Suprapubic skin (tissue), 4 donors: Measurements from ENCODE around the gene GRIK5. TPM values are rescaled to one million over a fixed set of nuclear protein-coding genes. Genes with fewer than 3 reads are reported as not detected.
A peak's percentile ranks its signal among the peaks of the same experiment; 100 is the strongest.

ENCODE experiments used
- DNase-seq, 2 donors: peaks; one replicate each; pipeline ENCODE4 v3.0.0-alpha.2; 2019; ENCODE audit warnings: low spot score in 2 of 2
- H3K27ac ChIP-seq: fragments of 200-600 bp; sonication (generic); one replicate; pipeline ENCODE4 v1.5.1; 2019
- H3K27me3 ChIP-seq: fragments of 200-600 bp; sonication (generic); one replicate; pipeline ENCODE4 v1.5.1; 2019
- H3K36me3 ChIP-seq: fragments of 200-600 bp; sonication (generic); one replicate; pipeline ENCODE4 v1.5.1; 2019
- H3K4me1 ChIP-seq: fragments of 200-600 bp; sonication (generic); one replicate; pipeline ENCODE4 v1.5.1; 2019
- H3K4me3 ChIP-seq: fragments of 200-600 bp; sonication (generic); one replicate; pipeline ENCODE4 v1.5.1; 2019; ENCODE audit warnings: mild to moderate bottlenecking
- H3K9me3 ChIP-seq: fragments of 200-600 bp; sonication (generic); one replicate; pipeline ENCODE4 v1.5.1; 2019
- EP300 ChIP-seq: sonication (generic); formaldehyde crosslinking; IDR thresholded peaks from one replicate; pipeline ENCODE4 v1.6.1; 2017; ENCODE audit warnings: antibody characterized with exemption
- POLR2A ChIP-seq, 2 donors: fragments of 450-650 bp; IDR thresholded peaks; one replicate each; pipeline ENCODE4 v1.6.1; 2017; ENCODE audit warnings: antibody characterized with exemption in 2 of 2, mild to moderate bottlenecking in 2 of 2, moderate library complexity in 2 of 2
- POLR2AphosphoS5 ChIP-seq, 3 donors: sonication (generic); formaldehyde crosslinking; IDR thresholded peaks; one replicate each; pipeline ENCODE4 v1.6.1; 2017; ENCODE audit warnings: antibody characterized with exemption in 3 of 3
- WGBS: methylation state at CpG from one replicate; pipeline ENCODE4 v1.1.5; 2018; 5-methylcytosine and 5-hydroxymethylcytosine counted together
- total RNA-seq, 4 donors: library from RNA; depleted of rRNA; stranded (reverse); fragments of >200 nt; gene quantifications; one replicate each; pipeline ENCODE4 v1.1.0, GENCODE V29; 2016
- TF ChIP-seq, protein P1 (sequence below), 2 donors: fragments of 200-600 bp in 1 of 2; fragments of 450-650 bp in 1 of 2; sonication (generic) in 1 of 2; IDR thresholded peaks; one replicate each; pipeline ENCODE4 v1.5.1; 2016 to 2019; ENCODE audit warnings: antibody characterized with exemption in 2 of 2, mild to moderate bottlenecking in 1 of 2, moderate library complexity in 1 of 2

GRIK5 gene
- total RNA-seq, 4 donors from 2014 or later, result 0.68 to 2.3 (median 1.1) TPM

- Histone ChIP-seq H3K27ac (peak overlapping the region; percentile 92), H3K36me3 (peaks cover 21% of the 10 kb centered on the region), H3K27me3 (peaks cover 5% of the 10 kb centered on the region), H3K9me3 (no peaks in the 10 kb centered on the region), H3K4me3 (peak overlapping the region; percentile 89), H3K4me1 (peaks cover 29% of the 10 kb centered on the region)
- 0% methylated on average over 3 of the region's 3 CpGs for WGBS
- TF ChIP-seq, protein P1, sequence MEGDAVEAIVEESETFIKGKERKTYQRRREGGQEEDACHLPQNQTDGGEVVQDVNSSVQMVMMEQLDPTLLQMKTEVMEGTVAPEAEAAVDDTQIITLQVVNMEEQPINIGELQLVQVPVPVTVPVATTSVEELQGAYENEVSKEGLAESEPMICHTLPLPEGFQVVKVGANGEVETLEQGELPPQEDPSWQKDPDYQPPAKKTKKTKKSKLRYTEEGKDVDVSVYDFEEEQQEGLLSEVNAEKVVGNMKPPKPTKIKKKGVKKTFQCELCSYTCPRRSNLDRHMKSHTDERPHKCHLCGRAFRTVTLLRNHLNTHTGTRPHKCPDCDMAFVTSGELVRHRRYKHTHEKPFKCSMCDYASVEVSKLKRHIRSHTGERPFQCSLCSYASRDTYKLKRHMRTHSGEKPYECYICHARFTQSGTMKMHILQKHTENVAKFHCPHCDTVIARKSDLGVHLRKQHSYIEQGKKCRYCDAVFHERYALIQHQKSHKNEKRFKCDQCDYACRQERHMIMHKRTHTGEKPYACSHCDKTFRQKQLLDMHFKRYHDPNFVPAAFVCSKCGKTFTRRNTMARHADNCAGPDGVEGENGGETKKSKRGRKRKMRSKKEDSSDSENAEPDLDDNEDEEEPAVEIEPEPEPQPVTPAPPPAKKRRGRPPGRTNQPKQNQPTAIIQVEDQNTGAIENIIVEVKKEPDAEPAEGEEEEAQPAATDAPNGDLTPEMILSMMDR (IDR thresholded peaks at IDR 0.05), result no peak
- TF ChIP-seq POLR2AphosphoS5 (IDR thresholded peaks at IDR 0.05) (no peak), EP300 (no peak), POLR2A (IDR thresholded peaks at IDR 0.05) (no peak)
- no peak for DNase-seq
These were observed 5.3 kb upstream of the GRIK5 start for GRCh38 chr19:42075364-42075615.

DNA sequence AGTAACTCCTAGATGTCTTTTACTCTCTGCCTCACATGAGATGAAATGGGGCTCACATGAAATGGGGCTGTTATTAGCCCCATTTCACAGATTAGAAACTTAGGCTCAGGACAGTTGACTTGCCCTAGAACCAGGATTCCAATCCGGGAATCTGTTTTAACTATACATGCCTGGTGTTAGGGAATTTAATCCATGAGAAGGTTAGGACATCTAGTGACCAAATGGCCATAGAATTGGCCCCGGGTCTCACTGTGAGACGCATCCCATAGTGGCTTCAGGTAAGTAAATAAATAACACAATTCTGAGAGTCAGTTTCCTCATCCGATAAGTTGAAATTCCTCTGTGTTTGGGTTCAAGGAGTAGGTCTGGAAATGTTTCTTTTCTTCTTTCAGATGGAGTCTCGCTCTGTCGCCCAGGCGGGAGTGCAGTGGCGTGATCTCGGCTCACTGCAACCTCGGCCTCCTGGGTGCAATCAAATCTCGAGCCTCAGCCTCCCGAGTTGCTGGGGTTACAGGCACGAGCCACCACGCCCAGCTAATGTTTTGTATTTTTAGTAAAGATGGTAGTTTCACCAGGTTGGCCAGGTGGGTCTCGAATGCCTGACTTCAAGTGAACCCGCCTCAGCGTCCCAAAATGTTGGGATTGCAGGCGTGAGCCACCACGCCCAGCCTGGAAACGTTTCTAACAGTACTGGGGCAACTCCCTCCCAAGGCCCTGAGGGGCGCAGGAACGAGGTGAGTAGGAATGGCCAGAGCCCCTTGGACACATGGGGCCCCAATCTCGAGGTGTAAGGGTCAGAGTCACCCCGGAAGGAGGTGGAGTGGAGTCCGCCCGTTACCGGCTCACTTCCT lies 4.7 kb upstream of the GRIK5 start:
- H3K27me3 ChIP-seq, result peaks cover 11% of the 10 kb centered on the region
- 63% methylated on average over 18 of the region's 27 CpGs for WGBS
- no peaks in the 10 kb centered on the region for H3K9me3 ChIP-seq
- peaks cover 15% of the 10 kb centered on the region for H3K36me3 ChIP-seq
- H3K4me1 ChIP-seq, result peaks cover 29% of the 10 kb centered on the region
- no peak for DNase-seq
- TF ChIP-seq, protein P1 (IDR thresholded peaks at IDR 0.05), result no peak
- TF ChIP-seq EP300 (no peak), POLR2A (IDR thresholded peaks at IDR 0.05) (no peak), POLR2AphosphoS5 (IDR thresholded peaks at IDR 0.05) (no peak)
- H3K4me3 ChIP-seq, result peak overlapping the region; percentile 89
- H3K27ac ChIP-seq, result peak overlapping the region; percentile 92

GRCh38 chr19:42071247-42071646 lies 1.2 kb upstream of the GRIK5 start:
- Histone ChIP-seq H3K27ac (no peak overlapping the region), H3K4me3 (no peak overlapping the region), H3K27me3 (peaks cover 44% of the 10 kb centered on the region), H3K9me3 (no peaks in the 10 kb centered on the region), H3K4me1 (peaks cover 10% of the 10 kb centered on the region), H3K36me3 (no peaks in the 10 kb centered on the region)
- DNase-seq, result no peak
- TF ChIP-seq EP300 (no peak), POLR2A (IDR thresholded peaks at IDR 0.05) (no peak), POLR2AphosphoS5 (IDR thresholded peaks at IDR 0.05) (no peak)
- TF ChIP-seq, protein P1 (IDR thresholded peaks at IDR 0.05), result no peak
- WGBS, result 88% methylated on average over 12 of the region's 12 CpGs

DNA sequence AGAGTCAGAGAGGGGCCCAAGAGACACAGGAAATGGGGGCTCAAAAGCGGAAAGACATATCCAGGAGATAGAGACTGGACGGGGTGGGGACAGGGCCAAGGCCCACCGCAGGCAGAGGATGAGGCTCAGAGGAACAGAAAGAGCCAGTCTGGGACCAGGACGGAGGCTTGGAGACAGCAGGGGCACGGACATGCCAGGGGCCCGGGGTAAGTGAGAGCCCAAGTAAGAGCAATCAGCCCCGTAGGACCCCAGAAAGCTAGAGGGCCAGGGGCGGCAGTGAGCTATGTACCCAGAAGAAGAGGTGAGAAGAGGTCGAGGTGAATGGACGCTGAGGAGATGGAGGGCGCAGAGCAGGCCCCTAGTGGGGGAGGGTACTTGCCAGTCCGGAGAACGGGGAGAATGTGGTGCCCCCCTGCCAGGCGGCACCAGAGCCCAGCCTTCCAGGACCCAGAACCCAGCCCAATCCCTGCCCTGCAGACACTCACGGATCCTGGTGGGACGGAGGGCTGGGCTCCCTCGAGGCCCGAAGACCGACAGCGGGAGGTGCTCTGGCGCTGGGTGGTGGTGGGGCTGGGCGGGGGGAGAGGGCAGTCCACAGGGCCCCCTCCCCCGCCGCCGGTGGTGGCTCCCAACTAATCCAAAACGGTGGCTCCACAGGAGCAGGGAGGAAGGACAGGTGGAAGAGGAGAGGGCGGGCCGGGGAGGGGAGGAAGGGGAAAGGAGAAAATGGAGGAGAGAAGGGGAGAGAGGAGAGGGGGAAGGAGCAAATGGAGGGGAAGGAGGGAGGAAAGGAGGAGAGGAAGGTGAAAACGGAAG lies 1.0 kb downstream of the GRIK5 start:
- H3K36me3 ChIP-seq, result no peaks in the 10 kb centered on the region
- no peak for TF ChIP-seq POLR2A (IDR thresholded peaks at IDR 0.05)
- TF ChIP-seq, protein P1 (IDR thresholded peaks at IDR 0.05), result no peak
- TF ChIP-seq EP300, result no peak
- TF ChIP-seq POLR2AphosphoS5 (IDR thresholded peaks at IDR 0.05), result no peak
- no peak overlapping the region for H3K27ac ChIP-seq
- no peak for DNase-seq
- H3K4me3 ChIP-seq, result peak overlapping the region; percentile 10
- H3K4me1 ChIP-seq, result no peaks in the 10 kb centered on the region
- peaks cover 56% of the 10 kb centered on the region for H3K27me3 ChIP-seq
- no peaks in the 10 kb centered on the region for H3K9me3 ChIP-seq
- 22% methylated on average over 25 of the region's 29 CpGs for WGBS

GRCh38 chr19:42068361-42068755 lies 1.6 kb downstream of the GRIK5 start:
- no peaks in the 10 kb centered on the region for H3K9me3 ChIP-seq
- H3K27ac ChIP-seq, result no peak overlapping the region
- TF ChIP-seq POLR2A (IDR thresholded peaks at IDR 0.05), result no peak
- TF ChIP-seq, protein P1 (IDR thresholded peaks at IDR 0.05), result no peak
- TF ChIP-seq EP300, result no peak
- TF ChIP-seq POLR2AphosphoS5 (IDR thresholded peaks at IDR 0.05), result no peak
- peaks cover 56% of the 10 kb centered on the region for H3K27me3 ChIP-seq
- H3K4me1 ChIP-seq, result no peaks in the 10 kb centered on the region
- no peak for DNase-seq
- no peak overlapping the region for H3K4me3 ChIP-seq
- 49% methylated on average over 8 of the region's 8 CpGs for WGBS
- H3K36me3 ChIP-seq, result no peaks in the 10 kb centered on the region
